SK-N-SH (cell line): ENCODE data around the gene ATF4.

ENCODE experiments used
- CHD2 ChIP-seq: fragments of 150-350 bp; IDR thresholded peaks from 2 replicates; pipeline ENCODE4 v1.6.1; 2018; ENCODE audit warnings: low read length; ENCODE audit not compliant: partially characterized antibody
- CTCF ChIP-seq: fragments of 200-600 bp; sonication (generic); IDR thresholded peaks from 2 replicates; pipeline ENCODE4 v1.6.1; 2017; ENCODE audit warnings: antibody characterized with exemption, mild to moderate bottlenecking, moderate library complexity
- ELF1 ChIP-seq: IDR thresholded peaks from 2 replicates; pipeline ENCODE4 v1.4.0; 2012
- EP300 ChIP-seq, 2 experiments: IDR thresholded peaks; 2 replicates each; pipeline versions ENCODE4 v1.4.0 to v1.6.1; 2012; ENCODE audit warnings: borderline replicate concordance in 1 of 2, low read depth in 1 of 2, low read length in 1 of 2
- EZH2phosphoT487 ChIP-seq: fragments of 200-600 bp; sonication (generic); IDR thresholded peaks from 2 replicates; pipeline ENCODE4 v1.6.1; 2017; ENCODE audit warnings: low read depth, mixed run types, mild to moderate bottlenecking, antibody characterized with exemption, moderate library complexity, borderline replicate concordance
- FOXJ3 ChIP-seq: sonication (generic); formaldehyde crosslinking; IDR thresholded peaks from 2 replicates; pipeline ENCODE4 v1.5.1; 2020; ENCODE audit warnings: mild to moderate bottlenecking, missing genetic modification reagents
- JUND ChIP-seq: IDR thresholded peaks from 2 replicates; pipeline ENCODE4 v1.4.0; 2012
- MAX ChIP-seq: IDR thresholded peaks from 2 replicates; pipeline ENCODE4 v1.4.0; 2012; ENCODE audit warnings: low read depth
- MXI1 ChIP-seq: IDR thresholded peaks from 2 replicates; pipeline ENCODE4 v1.6.1; 2012; ENCODE audit warnings: mild to moderate bottlenecking, low read depth, low read length, improper control_type of control experiment
- POLR2AphosphoS5 ChIP-seq: IDR thresholded peaks from 2 replicates; pipeline ENCODE4 v1.6.1; 2012; ENCODE audit warnings: low read depth, low read length
- USF2 ChIP-seq: fragments of 150-350 bp; IDR thresholded peaks from 2 replicates; pipeline ENCODE4 v1.6.1; 2017; ENCODE audit warnings: antibody characterized with exemption, low read length, low read depth, borderline replicate concordance

GRCh38 chr22:39518996-39519680 lies 1.2 kb upstream of the ATF4 start:
- TF ChIP-seq EP300 (IDR thresholded peaks at IDR 0.05; ENCODE audit: borderline replicate concordance in 1 of 2, low read depth in 1 of 2, low read length in 1 of 2) (no peak), CTCF (no peak), POLR2AphosphoS5 (no peak), FOXJ3 (CRISPR knock-in tag) (no peak), MAX (no peak), EZH2phosphoT487 (no peak), MXI1 (no peak), CHD2 (no peak), USF2 (no peak), JUND (no peak), ELF1 (no peak)
